Middle frontal gyrus (tissue), 1 donor: ENCODE measurements around the gene PRKCE.

ENCODE experiments used
- DNase-seq: peaks from one replicate; pipeline ENCODE4 v3.0.0-alpha.2; 2015; ENCODE audit warnings: low spot score; ENCODE audit errors: extremely low spot score

PRKCE gene

DNA sequence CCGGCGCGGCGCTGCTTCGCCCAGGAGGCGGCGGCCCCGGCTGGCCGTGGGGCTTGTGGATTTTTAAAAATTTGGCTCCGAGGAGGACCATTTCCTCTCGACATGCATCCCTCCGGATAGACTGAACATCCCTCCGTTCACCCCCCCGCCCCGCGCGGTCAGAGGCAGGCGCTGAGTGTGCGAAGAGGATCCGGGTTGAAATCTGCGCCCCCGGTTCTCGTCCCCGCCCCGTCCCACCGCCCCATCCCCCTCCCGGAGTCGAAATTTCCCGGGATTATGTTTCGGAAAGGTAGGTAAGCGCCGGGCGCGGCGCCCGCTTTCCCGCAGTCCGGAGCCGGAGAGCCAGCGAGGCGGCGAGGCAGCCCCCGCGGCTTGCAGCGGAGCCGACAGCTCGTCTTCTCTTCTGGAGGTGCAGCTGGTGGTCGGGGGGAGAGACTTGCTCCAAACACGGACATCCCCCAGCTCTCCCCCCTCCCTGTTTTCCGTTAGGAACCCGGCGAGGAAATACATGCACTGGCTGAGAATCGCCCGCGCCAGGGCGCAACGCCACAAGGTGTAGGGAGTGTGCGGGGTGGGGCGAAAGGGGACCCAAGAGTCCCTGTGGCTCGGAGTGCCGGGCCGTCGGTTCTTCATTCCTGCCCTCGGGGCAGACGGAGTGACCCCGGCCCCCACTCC is at the start of gene PRKCE:
PRKCE (plus strand) TSS at position 261 of the 675 bp plus-strand sequence.
- no peak for DNase-seq

- no peak for DNase-seq
Observed at GRCh38 chr2:45602624-45603023, 48.9 kb upstream of the PRKCE start.

GRCh38 chr2:45605116-45605515 is 46.4 kb upstream of the PRKCE start:
- DNase-seq: no peak

GRCh38 chr2:45606796-45607195 is 44.7 kb upstream of the PRKCE start:
- DNase-seq: no peak

GRCh38 chr2:45607701-45608100 is 43.8 kb upstream of the PRKCE start:
- no peak for DNase-seq

- DNase-seq: peak; percentile 67
Observed at GRCh38 chr2:45610281-45611019, 41.0 kb upstream of the PRKCE start.

DNA sequence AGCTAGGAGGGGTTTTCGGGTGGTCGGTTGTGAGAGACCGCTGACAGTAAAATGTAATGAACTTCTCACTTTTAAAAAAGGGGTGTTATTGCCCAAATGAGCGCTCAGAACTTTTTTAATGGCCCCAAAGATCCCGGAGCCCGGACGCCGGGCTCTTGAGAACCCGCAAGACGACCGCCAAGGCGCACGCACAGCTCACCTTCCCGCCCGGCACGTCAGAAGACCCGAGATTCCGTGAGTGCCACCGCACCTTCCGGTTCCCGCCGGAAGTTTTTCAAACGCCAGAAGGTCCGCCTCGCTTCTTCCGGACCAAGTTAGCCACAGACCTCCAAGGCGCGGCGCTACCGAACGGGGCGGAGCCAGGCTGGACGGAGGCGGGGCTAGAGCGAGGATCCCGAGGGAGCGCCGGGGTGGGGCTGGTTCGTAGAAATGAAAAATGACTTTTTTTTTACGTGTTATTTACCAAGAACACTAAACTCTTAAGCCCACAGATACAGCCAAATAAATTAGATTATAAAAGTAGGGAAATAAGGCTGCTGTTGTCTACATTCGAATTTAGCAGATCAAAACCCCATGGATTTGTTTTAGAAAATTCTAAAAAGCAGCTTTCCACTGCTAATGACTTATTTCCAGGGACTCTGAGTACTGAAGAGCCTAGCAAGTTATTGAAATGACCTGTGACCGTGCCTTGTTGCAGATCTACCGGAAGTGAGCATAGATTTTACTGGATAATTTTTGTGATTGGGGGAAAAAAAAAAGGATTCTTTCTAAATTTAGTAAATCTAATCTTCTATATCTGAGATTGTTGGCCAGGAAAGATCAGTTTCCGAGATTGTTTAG is 40.2 kb upstream of the PRKCE start, which contains the start of gene SRBD1:
SRBD1 (minus strand) TSS at position 248 of the 840 bp plus-strand sequence. CDS start 5,826 bp downstream, outside the sequence.
- peak; percentile 91 for DNase-seq

DNA sequence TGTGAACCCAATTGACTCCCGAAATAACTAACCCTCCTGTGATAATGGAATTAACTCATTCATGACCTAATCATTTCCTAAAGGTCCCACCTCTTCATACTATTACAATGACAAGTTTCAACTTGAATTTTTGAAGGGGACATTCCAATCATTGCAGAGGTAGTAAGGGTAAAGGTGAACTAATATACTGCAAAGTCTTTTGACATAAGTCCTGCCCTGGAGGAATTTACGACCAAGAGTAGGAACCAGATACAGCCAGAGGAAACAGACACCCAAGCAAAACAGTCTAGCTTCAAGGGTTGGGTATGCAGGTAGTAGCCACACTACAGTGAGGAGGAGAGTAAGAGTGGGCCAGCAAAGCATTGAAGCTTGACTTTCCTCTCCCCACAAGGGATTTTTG is 39.2 kb upstream of the PRKCE start:
- no peak for DNase-seq

GRCh38 chr2:45612731-45613130 is 38.7 kb upstream of the PRKCE start:
- no peak for DNase-seq

GRCh38 chr2:45614330-45614729 is 37.1 kb upstream of the PRKCE start:
- no peak for DNase-seq

- DNase-seq: no peak
Observed at GRCh38 chr2:45614871-45615415, 36.5 kb upstream of the PRKCE start.

DNA sequence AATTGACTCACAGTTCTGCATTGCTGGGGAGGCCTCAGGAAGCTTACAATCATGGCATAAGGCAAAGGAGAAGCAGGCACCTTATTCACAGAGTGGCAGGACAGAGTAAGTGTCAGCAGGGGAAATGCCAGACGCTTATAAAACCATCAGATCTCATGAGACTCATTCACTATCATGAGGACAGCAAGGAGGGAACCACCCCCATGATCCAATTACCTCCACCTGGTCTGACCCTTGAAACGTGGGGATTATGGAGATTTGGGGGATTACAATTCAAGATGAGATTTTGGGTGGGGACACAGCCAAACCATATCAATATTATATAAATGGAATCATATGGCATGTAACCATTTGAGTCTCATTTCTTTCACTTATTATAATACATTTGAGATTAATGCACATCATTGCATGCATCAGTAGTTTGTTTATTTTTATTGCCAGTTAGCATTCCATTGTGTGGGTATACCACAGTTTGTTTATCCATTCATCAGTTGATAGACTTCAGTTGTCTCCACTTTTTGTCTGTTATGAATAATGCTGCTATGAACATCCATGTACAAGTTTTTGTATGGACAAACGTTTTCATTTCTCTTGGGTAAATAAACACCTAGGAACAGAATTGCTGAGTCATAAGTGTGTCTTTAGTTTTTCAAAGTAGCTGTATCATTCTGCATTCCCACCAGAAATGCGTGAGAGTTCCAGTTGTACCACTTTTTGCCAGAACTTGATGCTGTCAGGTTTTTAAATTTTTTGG is 34.6 kb upstream of the PRKCE start:
- no peak for DNase-seq

GRCh38 chr2:45617496-45617895 is 34.0 kb upstream of the PRKCE start:
- DNase-seq: no peak

DNA sequence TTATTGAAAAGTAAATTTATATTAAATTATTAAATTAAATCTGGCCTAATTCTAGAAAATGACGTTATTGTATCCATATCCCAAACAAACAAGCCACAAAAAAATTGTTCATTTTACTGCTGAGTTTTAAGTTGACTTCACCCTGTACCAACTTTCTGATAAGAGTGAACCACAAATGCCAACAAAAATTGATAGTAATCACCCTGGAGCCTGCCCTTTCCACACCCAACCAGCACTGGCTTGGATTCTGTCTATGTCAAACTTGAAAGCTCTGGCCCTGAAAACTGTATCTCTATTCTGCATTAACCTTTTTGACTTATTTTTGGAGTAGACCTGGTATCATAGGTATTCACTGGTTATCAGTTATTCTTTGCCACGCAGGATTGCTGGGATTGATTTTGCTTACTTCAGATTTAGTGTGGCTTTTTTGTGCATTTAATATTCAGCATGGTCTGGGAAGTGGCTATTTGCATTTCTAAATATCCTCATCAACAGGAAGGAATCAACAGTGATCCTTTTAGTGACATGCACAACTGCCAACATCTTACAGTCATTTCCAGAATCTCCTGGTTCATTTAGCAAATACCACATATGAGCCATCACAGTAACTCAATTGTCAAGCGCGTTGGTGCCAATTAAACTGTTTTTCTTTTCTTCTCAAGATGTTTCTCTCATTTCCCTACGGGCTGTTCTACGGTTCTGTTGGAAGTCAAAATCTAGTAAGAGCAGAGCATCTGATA is 29.0 kb upstream of the PRKCE start:
- DNase-seq: no peak

DNA sequence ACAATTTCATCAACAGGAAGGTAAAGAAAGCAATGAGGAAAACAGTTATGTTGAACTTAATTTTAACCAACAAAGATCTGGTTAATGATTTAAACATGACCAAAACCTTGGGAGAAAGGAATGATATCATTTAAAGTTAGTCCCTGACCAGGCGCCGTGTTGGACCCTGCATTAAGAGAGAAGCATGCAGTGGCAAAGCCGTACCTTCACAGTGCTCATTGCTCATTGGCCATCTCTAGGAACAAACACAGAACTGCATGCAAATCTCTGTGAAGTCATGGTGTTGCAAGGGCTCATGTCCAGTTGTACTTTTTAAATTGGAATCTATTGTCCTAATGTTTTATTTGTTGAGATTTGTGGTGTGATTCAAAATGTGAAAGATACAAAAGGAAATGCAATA is 28.4 kb upstream of the PRKCE start:
- DNase-seq: no peak

- DNase-seq: no peak
Observed at GRCh38 chr2:45625824-45626223, 25.7 kb upstream of the PRKCE start.

- DNase-seq: no peak
Observed at GRCh38 chr2:45626387-45627221, 24.9 kb upstream of the PRKCE start.

DNA sequence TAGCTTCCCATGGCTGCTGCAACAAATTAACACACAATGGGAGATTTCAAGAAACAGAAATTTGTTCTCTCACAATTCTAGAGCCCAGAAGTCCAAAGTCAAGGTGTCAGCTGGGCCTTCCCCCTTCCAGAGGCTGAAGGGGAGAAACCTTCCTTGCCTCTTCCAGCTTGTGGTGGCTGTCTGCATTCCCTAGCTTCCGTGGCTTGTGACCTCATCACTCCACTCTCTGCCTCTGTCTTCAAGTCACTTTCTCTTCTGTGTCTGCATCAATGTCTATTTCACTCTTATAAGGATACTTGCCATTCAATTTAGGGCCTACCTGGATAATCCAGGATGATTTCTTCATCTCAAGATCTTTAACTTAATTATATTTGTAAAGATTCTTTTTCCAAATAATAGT is 23.6 kb upstream of the PRKCE start:
- DNase-seq: no peak

DNA sequence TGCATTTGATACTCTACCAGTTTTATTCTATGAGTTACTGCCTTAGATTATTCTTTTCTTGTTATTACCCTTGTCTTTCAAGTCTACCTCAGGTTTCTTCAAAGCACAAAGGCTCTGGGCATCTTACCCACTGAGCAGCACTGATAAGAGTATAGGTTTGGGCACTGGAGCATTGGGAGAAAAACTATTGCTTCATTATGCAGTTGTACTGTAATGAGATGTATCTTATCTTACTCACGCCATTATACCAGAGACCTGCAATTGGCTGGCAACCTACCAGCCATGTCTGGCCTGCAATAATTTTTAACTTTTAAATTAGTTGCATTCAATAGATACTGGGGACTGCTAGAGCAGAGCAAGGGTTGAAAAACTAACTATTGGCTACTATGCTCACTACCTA is 21.5 kb upstream of the PRKCE start:
- no peak for DNase-seq
